Measurements from ENCODE around the gene MRPL30. TPM values are rescaled to one million over a fixed set of nuclear protein-coding genes. Genes with fewer than 3 reads are reported as not detected.

The MRPL30 gene
- polyA plus RNA-seq, 1 donor (not counting 4 experiments of a cell fraction or from before 2014, with no cell fraction given): 45.2 TPM

- Histone ChIP-seq H3K79me2 (ENCODE audit: control insufficient read depth, insufficient read depth, low read length) (no peaks in the 10 kb centered on the region), H3K27ac (ENCODE audit: control insufficient read depth, insufficient read depth, low read length) (peak overlapping the region; percentile 84), H3K4me2 (ENCODE audit: control insufficient read depth, extremely low read depth, insufficient read depth, low read depth, low read length) (peak overlapping the region; percentile 96), H3K9me3 (ENCODE audit: control insufficient read depth, low read depth, low read length) (no peaks in the 10 kb centered on the region), H3K4me3 (ENCODE audit: control insufficient read depth in 2 of 3, extremely low read depth in 1 of 3, insufficient read depth in 2 of 3, low read depth in 1 of 3, low read length in 3 of 3) (peak overlapping the region; percentile 84 to 92 (median 86)), H2AFZ (ENCODE audit: control insufficient read depth, low read length) (peak overlapping the region; percentile 95), H3K36me3 (ENCODE audit: control insufficient read depth in 2 of 2, extremely low read depth in 1 of 2, insufficient read depth in 2 of 2, low read length in 2 of 2) (no peaks in the 10 kb centered on the region), H4K20me1 (ENCODE audit: control insufficient read depth, extremely low read depth, insufficient read depth, low read length) (no peaks in the 10 kb centered on the region), H3K27me3 (ENCODE audit: control insufficient read depth, extremely low read depth, insufficient read depth, low read length) (no peaks in the 10 kb centered on the region), H3K9me1 (ENCODE audit: control insufficient read depth, extremely low read depth, insufficient read depth, low read length) (no peaks in the 10 kb centered on the region), H3K9ac (ENCODE audit: control insufficient read depth, extremely low read depth, insufficient read depth, low read length) (peak overlapping the region; percentile 85), H3K4me1 (ENCODE audit: control insufficient read depth, extremely low read depth, insufficient read depth, low read length) (peaks cover 6% of the 10 kb centered on the region)
- no peak for TF ChIP-seq CTCF (optimal IDR thresholded peaks at IDR 0.05 in 1 of 3, IDR thresholded peaks at IDR 0.05 in 1 of 3, conservative IDR thresholded peaks at IDR 0.05 in 1 of 3; ENCODE audit: extremely low read depth in 1 of 3, insufficient read depth in 2 of 3, low read length in 3 of 3)
- no peak for TF ChIP-seq EZH2 (IDR thresholded peaks at IDR 0.05; ENCODE audit: low read length)
- dilution Hi-C loops (cut with MboI; ENCODE audit: extremely low pct_ligation_motif_present, low sequenced_read_pairs): no loop called here
- FAIRE-seq (no peak), DNase-seq (ENCODE audit: low read depth, low spot score) (no peak)
Observed at GRCh38 chr2:99140860-99141109, 40.2 kb upstream of the MRPL30 start.

- Histone ChIP-seq H3K27me3 (ENCODE audit: control insufficient read depth, extremely low read depth, insufficient read depth, low read length) (no peaks in the 10 kb centered on the region), H2AFZ (ENCODE audit: control insufficient read depth, low read length) (peak within 1 kb of the TSS; percentile 95), H3K4me1 (ENCODE audit: control insufficient read depth, extremely low read depth, insufficient read depth, low read length) (peaks cover 6% of the 10 kb centered on the region), H3K27ac (ENCODE audit: control insufficient read depth, insufficient read depth, low read length) (peak within 1 kb of the TSS; percentile 84), H3K36me3 (ENCODE audit: control insufficient read depth in 2 of 2, extremely low read depth in 1 of 2, insufficient read depth in 2 of 2, low read length in 2 of 2) (no peaks in the 10 kb centered on the region), H3K9me1 (ENCODE audit: control insufficient read depth, extremely low read depth, insufficient read depth, low read length) (no peaks in the 10 kb centered on the region), H3K4me2 (ENCODE audit: control insufficient read depth, extremely low read depth, insufficient read depth, low read depth, low read length) (peak within 1 kb of the TSS; percentile 96), H3K79me2 (ENCODE audit: control insufficient read depth, insufficient read depth, low read length) (no peaks in the 10 kb centered on the region), H3K9me3 (ENCODE audit: control insufficient read depth, low read depth, low read length) (no peaks in the 10 kb centered on the region), H3K9ac (ENCODE audit: control insufficient read depth, extremely low read depth, insufficient read depth, low read length) (peak within 1 kb of the TSS; percentile 85), H3K4me3 (ENCODE audit: control insufficient read depth in 2 of 3, extremely low read depth in 1 of 3, insufficient read depth in 2 of 3, low read depth in 1 of 3, low read length in 3 of 3) (peak within 1 kb of the TSS; percentile 84 to 92 (median 86)), H4K20me1 (ENCODE audit: control insufficient read depth, extremely low read depth, insufficient read depth, low read length) (no peaks in the 10 kb centered on the region)
- FAIRE-seq: no peak
- TF ChIP-seq CTCF (optimal IDR thresholded peaks at IDR 0.05 in 1 of 3, IDR thresholded peaks at IDR 0.05 in 1 of 3, conservative IDR thresholded peaks at IDR 0.05 in 1 of 3; ENCODE audit: extremely low read depth in 1 of 3, insufficient read depth in 2 of 3, low read length in 3 of 3): no peak
- no peak for TF ChIP-seq EZH2 (IDR thresholded peaks at IDR 0.05; ENCODE audit: low read length)
- DNase-seq (ENCODE audit: low read depth, low spot score): peak; percentile 68
- dilution Hi-C loops (cut with MboI; ENCODE audit: extremely low pct_ligation_motif_present, low sequenced_read_pairs): no loop called here
Observed at GRCh38 chr2:99141110-99142108, 39.6 kb upstream of the MRPL30 start, which contains the start of gene C2orf15. Gene C2orf15 (plus strand): TSS chr2:99141707. CDS start chr2:99150559, 8,852 bp downstream.
